ENCODE data around the gene ACIN1. TPM values are rescaled to one million over a fixed set of nuclear protein-coding genes. Genes with fewer than 3 reads are reported as not detected.

Gene ACIN1, protein sequence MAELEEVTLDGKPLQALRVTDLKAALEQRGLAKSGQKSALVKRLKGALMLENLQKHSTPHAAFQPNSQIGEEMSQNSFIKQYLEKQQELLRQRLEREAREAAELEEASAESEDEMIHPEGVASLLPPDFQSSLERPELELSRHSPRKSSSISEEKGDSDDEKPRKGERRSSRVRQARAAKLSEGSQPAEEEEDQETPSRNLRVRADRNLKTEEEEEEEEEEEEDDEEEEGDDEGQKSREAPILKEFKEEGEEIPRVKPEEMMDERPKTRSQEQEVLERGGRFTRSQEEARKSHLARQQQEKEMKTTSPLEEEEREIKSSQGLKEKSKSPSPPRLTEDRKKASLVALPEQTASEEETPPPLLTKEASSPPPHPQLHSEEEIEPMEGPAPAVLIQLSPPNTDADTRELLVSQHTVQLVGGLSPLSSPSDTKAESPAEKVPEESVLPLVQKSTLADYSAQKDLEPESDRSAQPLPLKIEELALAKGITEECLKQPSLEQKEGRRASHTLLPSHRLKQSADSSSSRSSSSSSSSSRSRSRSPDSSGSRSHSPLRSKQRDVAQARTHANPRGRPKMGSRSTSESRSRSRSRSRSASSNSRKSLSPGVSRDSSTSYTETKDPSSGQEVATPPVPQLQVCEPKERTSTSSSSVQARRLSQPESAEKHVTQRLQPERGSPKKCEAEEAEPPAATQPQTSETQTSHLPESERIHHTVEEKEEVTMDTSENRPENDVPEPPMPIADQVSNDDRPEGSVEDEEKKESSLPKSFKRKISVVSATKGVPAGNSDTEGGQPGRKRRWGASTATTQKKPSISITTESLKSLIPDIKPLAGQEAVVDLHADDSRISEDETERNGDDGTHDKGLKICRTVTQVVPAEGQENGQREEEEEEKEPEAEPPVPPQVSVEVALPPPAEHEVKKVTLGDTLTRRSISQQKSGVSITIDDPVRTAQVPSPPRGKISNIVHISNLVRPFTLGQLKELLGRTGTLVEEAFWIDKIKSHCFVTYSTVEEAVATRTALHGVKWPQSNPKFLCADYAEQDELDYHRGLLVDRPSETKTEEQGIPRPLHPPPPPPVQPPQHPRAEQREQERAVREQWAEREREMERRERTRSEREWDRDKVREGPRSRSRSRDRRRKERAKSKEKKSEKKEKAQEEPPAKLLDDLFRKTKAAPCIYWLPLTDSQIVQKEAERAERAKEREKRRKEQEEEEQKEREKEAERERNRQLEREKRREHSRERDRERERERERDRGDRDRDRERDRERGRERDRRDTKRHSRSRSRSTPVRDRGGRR
- 109 to 121 TPM (median 111 TPM) in 5 replicates for total RNA-seq (2022; extraction: Qiagen RNA extraction; ENCODE audit: low read depth)

DNA sequence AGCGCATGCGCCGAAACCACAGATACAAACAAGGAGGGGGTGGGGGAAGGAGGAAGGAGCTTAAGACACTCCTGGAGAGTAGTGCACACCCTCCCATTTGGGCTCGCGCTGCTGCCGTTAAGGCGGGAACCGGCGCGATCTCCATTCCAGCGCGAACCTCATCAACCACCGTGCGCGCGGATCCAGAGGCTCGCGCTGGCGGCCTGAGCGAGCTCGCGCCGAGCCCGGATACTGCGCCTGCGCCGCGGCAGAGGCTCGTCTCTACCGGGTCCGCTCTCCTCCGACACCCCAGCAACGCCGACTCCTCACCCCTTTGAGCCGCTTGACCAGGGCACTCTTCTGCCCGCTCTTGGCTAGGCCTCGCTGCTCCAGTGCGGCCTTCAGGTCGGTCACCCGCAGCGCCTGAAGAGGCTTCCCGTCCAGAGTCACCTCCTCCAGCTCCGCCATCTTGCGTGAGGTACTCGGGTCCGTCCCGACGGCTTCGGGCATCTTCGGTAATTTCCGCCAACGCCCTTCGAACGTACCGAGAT lies at the start of gene ACIN1:
ACIN1 (minus strand) TSS at position 471 of the 530 bp plus-strand sequence; CDS start at position 447, 24 bp downstream.

GRCh38 chr14:23118506-23119362 lies 23.8 kb upstream of the ACIN1 start, which contains the start of gene CEBPE:
Gene CEBPE (minus strand): TSS chr14:23119255. CDS start chr14:23119091, 164 bp downstream.

GRCh38 chr14:23104591-23105347 lies 9.8 kb upstream of the ACIN1 start, which contains the start of gene CIROP:
Gene CIROP (minus strand): TSS chr14:23104989. CDS start chr14:23104920, 69 bp downstream.

DNA sequence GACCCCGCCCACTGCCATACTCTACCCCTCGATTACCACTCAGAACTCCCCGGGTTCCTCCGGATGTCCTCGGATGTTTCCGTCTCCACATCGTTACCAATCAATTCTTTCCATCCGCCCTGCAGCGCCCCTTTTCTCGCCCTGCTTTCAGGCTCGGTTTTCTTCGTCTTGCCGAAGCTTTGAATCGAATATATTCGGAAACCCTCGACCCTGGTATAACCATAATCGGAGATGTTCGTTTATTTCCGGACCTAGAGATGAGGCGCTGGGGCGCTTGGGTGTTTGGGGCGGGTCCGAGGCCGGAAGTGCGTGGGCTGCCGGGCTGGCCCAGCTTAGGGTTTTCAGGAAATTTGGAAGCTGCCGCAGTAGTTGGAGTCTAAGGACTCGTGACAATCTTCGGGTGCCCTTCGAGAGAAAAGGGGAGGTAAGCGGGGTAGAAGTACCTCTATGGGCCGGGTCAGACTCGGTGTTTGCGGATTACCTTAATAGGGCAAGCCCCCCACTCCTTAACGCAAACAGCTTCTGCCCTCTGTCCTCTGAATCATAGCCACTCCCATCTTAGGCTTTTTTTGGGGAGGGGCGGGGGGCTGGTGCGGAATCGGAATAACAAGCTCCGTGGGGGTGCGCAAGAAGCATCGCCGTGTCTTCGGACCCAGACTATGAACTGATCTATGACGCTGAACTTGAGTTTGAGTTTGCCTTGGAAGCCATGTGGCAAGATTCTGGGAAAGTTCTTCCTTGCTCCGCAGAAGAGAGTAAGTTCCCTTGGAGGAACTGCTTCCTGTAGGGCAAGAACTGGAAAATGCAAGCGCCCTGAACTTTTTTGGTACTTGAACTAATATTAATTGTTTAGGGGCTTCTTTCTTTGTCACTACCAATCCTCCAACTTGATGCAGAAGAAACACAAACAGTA lies 516 bp upstream of the ACIN1 start, which contains the start of gene C14orf119:
C14orf119 (plus strand) TSS at position 310 of the 913 bp plus-strand sequence. CDS start 2,154 bp downstream, outside the sequence.

DNA sequence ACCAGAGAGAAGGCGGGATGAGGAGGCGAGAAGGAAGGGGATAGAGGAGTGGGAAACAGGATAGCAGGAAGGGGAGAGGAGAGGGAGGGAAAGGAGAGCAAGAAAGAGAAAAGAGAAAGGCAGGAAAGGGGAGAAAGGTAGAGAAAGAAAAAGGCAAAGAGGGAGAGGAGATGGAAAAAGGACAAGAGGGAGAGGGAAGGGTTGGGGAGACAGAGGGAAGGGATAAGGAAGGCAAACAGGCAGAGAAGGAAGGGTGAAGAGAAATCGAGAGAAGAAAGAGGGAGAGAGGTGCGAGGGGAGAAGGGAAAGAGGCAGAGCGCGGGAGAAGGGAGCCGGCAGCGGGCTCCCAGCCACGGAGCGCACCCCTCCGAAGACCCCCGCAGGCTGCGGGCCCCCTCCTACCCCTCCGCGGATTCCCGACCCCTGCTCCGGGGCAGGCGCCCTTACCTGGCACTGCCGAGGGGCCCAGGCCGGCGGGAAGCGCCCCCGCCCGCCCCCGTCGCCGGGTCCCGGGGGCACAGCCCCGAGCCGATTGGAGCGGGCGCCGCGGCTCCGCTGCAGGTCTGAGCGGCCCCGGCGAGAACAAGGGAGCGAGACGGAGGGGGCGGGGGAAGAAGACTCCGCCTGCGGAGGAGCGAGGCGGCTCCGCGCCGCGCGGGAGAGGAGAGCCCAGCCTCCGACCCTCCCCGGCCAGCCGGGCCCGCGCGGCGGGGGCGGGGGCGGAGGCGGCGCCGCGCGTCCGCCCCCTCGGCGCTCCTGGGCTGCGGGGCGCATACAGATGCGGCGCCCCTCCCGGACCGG lies 37.8 kb downstream of the ACIN1 start, which contains the start of gene CDH24:
CDH24 (minus strand) TSS at position 565 of the 801 bp plus-strand sequence. CDS start 1,787 bp downstream, outside the sequence.

DNA sequence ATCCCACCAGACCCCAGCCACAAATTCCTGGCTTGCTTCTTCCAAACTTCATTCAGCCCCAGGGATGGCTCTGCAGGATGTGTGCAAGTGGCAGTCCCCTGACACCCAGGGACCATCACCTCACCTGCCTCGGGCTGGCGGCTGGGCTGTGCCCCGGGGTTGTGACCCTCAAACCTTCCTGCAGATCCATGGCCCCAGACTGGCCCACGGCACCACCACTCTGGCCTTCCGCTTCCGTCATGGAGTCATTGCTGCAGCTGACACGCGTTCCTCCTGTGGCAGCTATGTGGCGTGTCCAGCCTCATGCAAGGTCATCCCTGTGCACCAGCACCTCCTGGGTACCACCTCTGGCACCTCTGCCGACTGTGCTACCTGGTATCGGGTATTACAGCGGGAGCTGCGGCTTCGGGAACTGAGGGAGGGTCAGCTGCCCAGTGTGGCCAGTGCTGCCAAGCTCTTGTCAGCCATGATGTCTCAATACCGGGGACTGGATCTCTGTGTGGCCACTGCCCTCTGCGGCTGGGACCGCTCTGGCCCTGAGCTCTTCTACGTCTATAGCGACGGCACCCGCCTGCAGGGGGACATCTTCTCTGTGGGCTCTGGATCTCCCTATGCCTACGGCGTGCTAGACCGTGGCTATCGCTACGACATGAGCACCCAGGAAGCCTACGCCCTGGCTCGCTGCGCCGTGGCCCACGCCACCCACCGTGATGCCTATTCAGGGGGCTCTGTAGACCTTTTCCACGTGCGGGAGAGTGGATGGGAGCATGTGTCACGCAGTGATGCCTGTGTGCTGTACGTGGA lies 52.6 kb downstream of the ACIN1 start, which contains the start of gene PSMB11:
PSMB11 (plus strand) TSS at position 51 of the 804 bp plus-strand sequence; CDS start at position 65, 14 bp downstream.

GRCh38 chr14:23034498-23035302 lies 60.2 kb downstream of the ACIN1 start, which contains the start of gene PSMB5:
Gene PSMB5 (minus strand): TSS chr14:23034900. CDS start chr14:23034881, 19 bp downstream.

GRCh38 chr14:23009939-23010726 lies 84.8 kb downstream of the ACIN1 start, which contains the start of gene C14orf93:
Gene C14orf93 (minus strand): TSS chr14:23010143. CDS start chr14:22999023, 11,120 bp downstream.

Other genes with a start within 250 kb of the ACIN1 start
- 74.7 to 82.6 TPM (median 81.9 TPM) in 5 replicates for gene LRP10, start 223.4 kb downstream of the ACIN1 start, total RNA-seq (2022; extraction: Qiagen RNA extraction; ENCODE audit: low read depth)
- 0.29 to 0.46 TPM (median 0.39 TPM) in 5 replicates for gene REM2, start 211.9 kb downstream of the ACIN1 start, total RNA-seq (2022; extraction: Qiagen RNA extraction; ENCODE audit: low read depth)
- 63.1 to 66.7 TPM (median 65.4 TPM) in 5 replicates for gene RBM23, start 176.0 kb downstream of the ACIN1 start, total RNA-seq (2022; extraction: Qiagen RNA extraction; ENCODE audit: low read depth)
- 109 to 127 TPM (median 119 TPM) in 5 replicates for gene PRMT5, start 165.8 kb downstream of the ACIN1 start, total RNA-seq (2022; extraction: Qiagen RNA extraction; ENCODE audit: low read depth)
- 34.8 to 39.4 TPM (median 36.3 TPM) in 5 replicates for gene HAUS4, start 138.0 kb downstream of the ACIN1 start, total RNA-seq (2022; extraction: Qiagen RNA extraction; ENCODE audit: low read depth)
- 36.4 to 45.2 TPM (median 40.3 TPM) in 5 replicates for gene AJUBA, start 112.6 kb downstream of the ACIN1 start, total RNA-seq (2022; extraction: Qiagen RNA extraction; ENCODE audit: low read depth)
- 3.0 to 4.1 TPM (median 3.3 TPM) in 5 replicates for gene C14orf93, start 85.0 kb downstream of the ACIN1 start, total RNA-seq (2022; extraction: Qiagen RNA extraction; ENCODE audit: low read depth)
- 296 to 345 TPM (median 321 TPM) in 5 replicates for gene PSMB5, start 60.2 kb downstream of the ACIN1 start, total RNA-seq (2022; extraction: Qiagen RNA extraction; ENCODE audit: low read depth)
- not detected in 5 replicates for gene PSMB11, start 52.9 kb downstream of the ACIN1 start, total RNA-seq (2022; extraction: Qiagen RNA extraction; ENCODE audit: low read depth)
- gene CDH24, start 37.6 kb downstream of the ACIN1 start, total RNA-seq (2022; extraction: Qiagen RNA extraction; ENCODE audit: low read depth) = 3.4 to 6.1 TPM (median 4.9 TPM) in 5 replicates
- gene C14orf119, start 369 bp upstream of the ACIN1 start, total RNA-seq (2022; extraction: Qiagen RNA extraction; ENCODE audit: low read depth) = 77.8 to 107 TPM (median 105 TPM) in 5 replicates
- not detected in 5 replicates for gene CIROP, start 9.9 kb upstream of the ACIN1 start, total RNA-seq (2022; extraction: Qiagen RNA extraction; ENCODE audit: low read depth)
- gene CEBPE, start 24.1 kb upstream of the ACIN1 start, total RNA-seq (2022; extraction: Qiagen RNA extraction; ENCODE audit: low read depth) = 0.05 to 0.06 TPM in 2 of 5 replicates, not detected in the others
- 0.25 to 0.69 TPM (median 0.34 TPM) in 5 replicates for gene SLC7A8, start 88.5 kb upstream of the ACIN1 start, total RNA-seq (2022; extraction: Qiagen RNA extraction; ENCODE audit: low read depth)
- gene RNF212B, start 142.8 kb upstream of the ACIN1 start, total RNA-seq (2022; extraction: Qiagen RNA extraction; ENCODE audit: low read depth) = not detected in 5 replicates
- 6.6 to 9.4 TPM (median 8.4 TPM) in 5 replicates for gene HOMEZ, start 191.0 kb upstream of the ACIN1 start, total RNA-seq (2022; extraction: Qiagen RNA extraction; ENCODE audit: low read depth)
- 3.3 to 5.4 TPM (median 4.4 TPM) in 5 replicates for gene PPP1R3E, start 207.7 kb upstream of the ACIN1 start, total RNA-seq (2022; extraction: Qiagen RNA extraction; ENCODE audit: low read depth)
- gene BCL2L2, start 211.7 kb upstream of the ACIN1 start, total RNA-seq (2022; extraction: Qiagen RNA extraction; ENCODE audit: low read depth) = 19.4 to 23.1 TPM (median 21.3 TPM) in 5 replicates
- 140 to 168 TPM (median 158 TPM) in 5 replicates for gene PABPN1, start 226.3 kb upstream of the ACIN1 start, total RNA-seq (2022; extraction: Qiagen RNA extraction; ENCODE audit: low read depth)

All from A549 treated with DMSO at 1 μM for 4 hours (cell line).